D721Med (cell line): ENCODE results near the gene ABHD1.

Source experiments
- DNase-seq: peaks from one replicate; pipeline ENCODE4 v3.0.0; 2011; ENCODE audit warnings: low spot score; ENCODE audit not compliant: insufficient read length
- FAIRE-seq: peaks from 2 replicates; lab custom pipeline; 2011; peaks lifted over from hg19 to GRCh38; lab: Jason Lieb, UNC
- TF ChIP-seq, protein P1 (sequence below): IDR thresholded peaks from 2 replicates; pipeline ENCODE4 v1.5.1; 2012; ENCODE audit warnings: mild to moderate bottlenecking, control low read depth; ENCODE audit not compliant: insufficient read depth; ENCODE audit errors: missing control alignments

The ABHD1 gene

DNA sequence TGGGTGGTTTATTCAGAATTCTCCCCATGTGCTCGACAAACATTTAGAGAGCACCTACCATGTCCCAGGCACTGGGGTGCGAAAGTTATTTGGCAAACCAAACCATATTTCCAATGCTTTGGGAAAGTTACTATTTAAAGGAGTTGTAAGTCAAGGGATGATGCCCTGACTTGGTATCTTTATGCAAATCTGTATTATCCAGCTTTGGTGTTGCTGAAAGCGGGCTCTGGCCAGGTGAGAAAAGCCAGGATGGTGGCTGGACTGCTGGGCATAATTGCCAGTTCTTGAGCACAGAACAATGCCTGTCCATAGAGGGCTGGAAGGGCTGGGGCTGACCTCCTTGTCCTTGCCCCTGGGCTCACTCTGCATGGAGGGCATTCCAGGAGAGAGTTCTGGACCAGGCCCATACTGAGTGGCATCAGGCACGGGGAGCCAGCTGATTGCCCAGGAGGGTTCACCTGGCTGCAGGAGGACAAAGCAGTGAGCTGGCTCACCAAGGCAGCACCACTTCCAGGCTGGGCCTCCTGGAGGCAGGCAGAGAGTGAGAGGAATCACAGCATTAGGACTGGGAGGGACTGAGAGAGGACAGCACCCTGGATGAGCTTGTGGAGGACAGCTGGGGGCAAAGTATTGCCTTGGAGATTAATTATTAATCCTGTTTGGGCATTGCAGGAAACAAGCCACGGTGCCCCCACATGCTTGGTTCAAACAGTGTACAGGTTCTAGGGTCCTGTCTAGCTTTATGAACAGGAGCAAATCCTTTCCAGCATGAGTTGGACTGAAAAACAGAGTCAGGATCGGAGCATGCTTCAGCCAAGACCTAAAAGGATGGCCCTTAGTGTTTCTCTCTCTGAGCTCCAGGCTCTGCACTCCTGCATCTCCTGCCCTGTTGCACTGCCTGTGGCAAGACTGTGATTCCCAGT lies 29.9 kb upstream of the ABHD1 start:
- TF ChIP-seq, protein P1, sequence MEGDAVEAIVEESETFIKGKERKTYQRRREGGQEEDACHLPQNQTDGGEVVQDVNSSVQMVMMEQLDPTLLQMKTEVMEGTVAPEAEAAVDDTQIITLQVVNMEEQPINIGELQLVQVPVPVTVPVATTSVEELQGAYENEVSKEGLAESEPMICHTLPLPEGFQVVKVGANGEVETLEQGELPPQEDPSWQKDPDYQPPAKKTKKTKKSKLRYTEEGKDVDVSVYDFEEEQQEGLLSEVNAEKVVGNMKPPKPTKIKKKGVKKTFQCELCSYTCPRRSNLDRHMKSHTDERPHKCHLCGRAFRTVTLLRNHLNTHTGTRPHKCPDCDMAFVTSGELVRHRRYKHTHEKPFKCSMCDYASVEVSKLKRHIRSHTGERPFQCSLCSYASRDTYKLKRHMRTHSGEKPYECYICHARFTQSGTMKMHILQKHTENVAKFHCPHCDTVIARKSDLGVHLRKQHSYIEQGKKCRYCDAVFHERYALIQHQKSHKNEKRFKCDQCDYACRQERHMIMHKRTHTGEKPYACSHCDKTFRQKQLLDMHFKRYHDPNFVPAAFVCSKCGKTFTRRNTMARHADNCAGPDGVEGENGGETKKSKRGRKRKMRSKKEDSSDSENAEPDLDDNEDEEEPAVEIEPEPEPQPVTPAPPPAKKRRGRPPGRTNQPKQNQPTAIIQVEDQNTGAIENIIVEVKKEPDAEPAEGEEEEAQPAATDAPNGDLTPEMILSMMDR: no peak
- DNase-seq (peak; percentile 66), FAIRE-seq (no peak)

DNA sequence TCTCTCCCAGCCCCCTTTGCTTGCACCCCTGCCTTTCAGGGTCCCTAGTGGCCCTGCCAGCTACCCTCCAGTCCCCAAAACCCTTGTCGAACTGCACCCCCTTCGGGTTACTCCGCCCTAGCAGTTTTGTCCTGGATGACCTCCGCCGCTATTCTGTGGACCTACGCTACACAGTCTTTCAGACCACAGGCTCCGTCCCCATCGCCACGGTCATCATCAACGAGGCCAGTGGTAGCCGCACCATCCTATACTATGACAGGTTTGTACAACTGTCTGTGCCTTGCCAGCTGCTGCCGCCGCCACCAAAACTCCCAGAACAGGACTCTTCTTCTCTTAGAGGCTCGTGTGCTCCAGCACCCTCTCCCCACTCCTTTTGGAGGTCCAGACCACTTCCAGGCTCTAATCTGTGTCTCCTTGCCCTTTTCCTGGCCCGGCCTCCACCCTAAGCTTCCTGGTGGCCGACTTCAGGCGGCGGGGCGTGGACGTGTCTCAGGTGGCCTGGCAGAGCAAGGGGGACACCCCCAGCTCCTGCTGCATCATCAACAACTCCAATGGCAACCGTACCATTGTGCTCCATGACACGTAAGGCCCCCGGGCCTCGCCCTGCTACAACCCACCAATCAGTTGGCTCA lies 29.1 kb upstream of the ABHD1 start:
- no peak for DNase-seq
- no peak for FAIRE-seq
- TF ChIP-seq, protein P1: no peak

DNA sequence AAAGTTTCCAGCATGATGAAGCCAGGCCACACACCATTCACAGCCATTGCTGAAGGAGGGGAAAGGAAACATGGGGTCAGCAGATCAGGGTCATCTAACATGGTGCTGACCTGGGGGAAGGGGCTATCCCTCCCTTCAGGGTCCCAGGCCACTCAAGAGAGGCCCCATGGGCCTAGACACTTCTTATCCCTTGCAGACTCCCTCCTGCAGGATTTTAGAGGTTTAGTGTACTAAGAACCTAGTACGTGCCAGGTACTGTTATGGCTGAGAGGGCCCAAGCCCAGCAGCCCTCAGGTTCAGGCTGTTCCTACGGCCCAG lies 28.2 kb upstream of the ABHD1 start:
- FAIRE-seq: no peak
- TF ChIP-seq, protein P1: no peak
- no peak for DNase-seq

DNA sequence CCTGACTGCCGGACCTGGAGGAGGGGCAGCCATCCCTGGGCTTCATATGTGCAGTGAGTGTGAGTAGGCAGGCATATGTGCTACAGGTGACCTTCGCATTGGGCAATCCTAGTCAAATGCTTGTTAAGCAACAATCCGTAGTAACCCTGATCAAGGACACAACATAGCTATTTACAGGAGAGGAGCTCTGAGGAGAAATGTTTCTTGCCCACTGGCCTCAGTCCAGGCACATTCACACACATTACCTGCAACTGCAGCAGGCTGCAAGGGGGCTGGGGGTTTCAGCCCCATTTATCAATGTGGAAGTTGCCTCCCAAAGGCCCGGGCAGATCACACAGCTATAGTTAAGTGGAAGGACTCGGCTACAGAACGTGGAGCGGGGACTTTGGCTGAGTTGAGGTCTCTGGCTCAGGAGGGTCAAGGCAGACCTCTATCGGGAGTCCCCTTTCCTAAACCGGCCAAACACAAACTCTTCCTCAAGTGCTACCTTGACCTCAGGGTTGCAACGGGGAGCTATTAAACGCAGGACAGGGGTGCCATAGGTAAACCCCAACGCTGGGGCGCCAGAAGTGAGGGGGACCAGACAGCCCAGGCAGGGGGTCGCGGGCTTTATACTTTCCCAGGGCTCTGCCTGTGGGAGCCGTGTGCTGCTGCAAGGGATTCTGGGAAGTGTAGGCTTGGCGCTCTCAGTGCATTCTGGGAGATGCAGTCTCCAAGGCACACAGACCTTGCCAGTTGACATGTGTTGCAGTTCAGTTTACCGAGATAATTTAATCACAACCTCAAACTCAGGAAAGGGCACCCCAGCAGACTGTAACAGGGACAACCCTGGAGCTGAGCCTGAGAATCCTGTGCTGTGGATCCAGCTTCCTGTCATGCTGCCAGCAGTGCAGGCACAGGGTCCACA lies 27.6 kb upstream of the ABHD1 start:
- TF ChIP-seq, protein P1: no peak
- DNase-seq (peak; percentile 91), FAIRE-seq (no peak)

DNA sequence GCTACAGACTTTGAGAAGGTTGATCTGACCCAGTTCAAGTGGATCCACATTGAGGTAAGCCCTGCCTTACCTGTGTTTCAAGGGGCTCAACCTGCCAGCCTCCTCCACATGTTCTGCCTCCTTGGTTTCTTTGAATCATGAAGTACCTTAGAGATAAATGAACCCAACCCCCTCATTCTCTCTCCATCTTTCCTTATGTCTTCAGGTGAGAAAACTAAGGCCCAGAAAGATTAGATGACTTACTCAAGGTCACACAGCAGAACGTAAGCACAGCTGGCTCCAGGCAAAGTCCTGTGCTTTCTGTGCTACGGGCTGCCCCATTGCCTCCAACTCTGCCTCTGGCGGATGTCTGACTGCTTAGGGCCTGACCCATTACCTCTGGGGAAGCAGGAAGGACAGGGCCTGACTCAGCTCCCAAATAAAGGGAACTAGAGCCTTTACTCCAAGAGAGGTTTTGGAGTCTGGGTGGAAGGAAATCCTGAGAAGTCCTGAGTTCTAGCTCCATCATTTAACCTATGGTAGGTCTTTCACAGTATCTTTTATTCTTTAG lies 26.8 kb upstream of the ABHD1 start:
- TF ChIP-seq, protein P1: no peak
- DNase-seq: no peak
- FAIRE-seq: no peak

DNA sequence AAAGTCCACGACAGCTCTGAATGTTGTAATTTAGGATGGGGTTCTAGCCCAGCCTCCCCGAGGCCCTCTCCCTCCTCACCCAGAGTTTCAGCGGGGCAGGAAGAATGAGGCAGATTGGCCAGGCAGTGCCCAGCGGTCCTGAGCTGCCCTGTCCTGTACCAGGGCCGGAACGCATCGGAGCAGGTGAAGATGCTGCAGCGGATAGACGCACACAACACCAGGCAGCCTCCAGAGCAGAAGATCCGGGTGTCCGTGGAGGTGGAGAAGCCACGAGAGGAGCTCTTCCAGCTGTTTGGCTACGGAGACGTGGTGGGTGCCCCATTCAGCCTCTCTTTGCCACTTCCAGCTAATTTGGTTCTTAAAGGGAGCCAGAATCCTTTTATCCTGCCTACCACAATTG lies 26.3 kb upstream of the ABHD1 start:
- no peak for FAIRE-seq
- DNase-seq: no peak
- TF ChIP-seq, protein P1: no peak
